HepG2 (cell line): ENCODE data around the gene ID3. TPM values are rescaled to one million over a fixed set of nuclear protein-coding genes. Genes with fewer than 3 reads are reported as not detected.

Source experiments
- ATAC-seq: fragments of 200-7000 bp; cut with Tn5 transposase; 3 replicates; pipeline ENCODE4 v1.9.1; 2020; ENCODE audit warnings: mild to moderate bottlenecking, moderate library complexity
- BruUV-seq: library from RNA; stranded (reverse); fragments of 400-500 nt; replicated peaks from 2 replicates; lab custom pipeline; 2021; lab: Mats Ljungman, UMichigan
- CTCF ChIA-PET: fragments of 300-600 bp; formaldehyde crosslinking; extraction: SDS; loops from one replicate; lab custom pipeline; 2021; ENCODE audit warnings: low total read pairs, inconsistent platforms, low intra/inter-chr PET ratio; lab: Yijun Ruan, JAX
- POLR2A ChIA-PET: fragments of 350-600 bp; sonication (Branson Sonifier 250); formaldehyde crosslinking; loops from one replicate; lab custom pipeline; 2020; ENCODE audit warnings: antibody characterized with exemption, inconsistent platforms; lab: Yijun Ruan, JAX
- DNase-seq: peaks from one replicate; pipeline ENCODE4 v3.0.0-alpha.2; 2015; ENCODE audit warnings: low spot score
- FAIRE-seq: peaks from 3 replicates; lab custom pipeline; 2011; peaks lifted over from hg19 to GRCh38; lab: Jason Lieb, UNC
- H2AFZ ChIP-seq: one replicate; pipeline ENCODE4 v1.6.1; 2011; ENCODE audit warnings: low read length, inconsistent platforms
- H3K27ac ChIP-seq: fragments of 300-600 bp; 3 replicates; pipeline ENCODE4 v1.8.0; 2011; ENCODE audit warnings: mixed run types, mild to moderate bottlenecking, mixed read lengths, low read length, inconsistent platforms; ENCODE audit not compliant: insufficient read depth; ENCODE audit errors: extremely low read length
- H3K27me3 ChIP-seq, 2 experiments: fragments of 200-600 bp in 1 of 2; 2 replicates in 1 of 2; 3 replicates in 1 of 2; pipeline versions ENCODE4 v1.6.0 to v1.8.0; 2011; ENCODE audit warnings: low read length in 2 of 2, mild to moderate bottlenecking in 2 of 2, moderate library complexity in 2 of 2, inconsistent platforms in 1 of 2; ENCODE audit not compliant: insufficient read depth in 2 of 2, control insufficient read depth in 1 of 2
- H3K36me3 ChIP-seq, 2 experiments: fragments of 200-600 bp in 1 of 2; replicated peaks in 1 of 2; 2 replicates in 1 of 2; 3 replicates in 1 of 2; pipeline versions ENCODE4 v1.5.1 to v1.8.0; 2011; ENCODE audit warnings: low read length in 2 of 2, inconsistent platforms in 1 of 2; ENCODE audit not compliant: insufficient read depth in 2 of 2, control insufficient read depth in 1 of 2
- H3K4me1 ChIP-seq: 2 replicates; pipeline ENCODE4 v1.5.1; 2012; ENCODE audit warnings: low read length, inconsistent platforms; ENCODE audit not compliant: insufficient read depth
- H3K4me2 ChIP-seq: 2 replicates; pipeline ENCODE4 v1.6.0; 2011; ENCODE audit warnings: low read depth, low read length, inconsistent platforms
- H3K4me3 ChIP-seq, 3 experiments: fragments of 200-600 bp in 1 of 3; sonication (generic), shearing (Covaris generic) in 1 of 3; replicated peaks in 1 of 3; 2 replicates each; pipeline ENCODE4 v1.5.1; 2011 to 2016; ENCODE audit warnings: low read length in 3 of 3, inconsistent platforms in 2 of 3, low read depth in 2 of 3, mild to moderate bottlenecking in 2 of 3, control low read depth in 1 of 3, mixed read lengths in 1 of 3; ENCODE audit not compliant: insufficient read depth in 1 of 3
- H3K79me2 ChIP-seq: one replicate; pipeline ENCODE4 v1.6.1; 2011; ENCODE audit warnings: low read length, inconsistent platforms; ENCODE audit not compliant: insufficient read depth
- H3K9ac ChIP-seq: 2 replicates; pipeline ENCODE4 v1.6.0; 2011; ENCODE audit warnings: mild to moderate bottlenecking, low read depth, low read length, inconsistent platforms; ENCODE audit not compliant: insufficient read depth
- H3K9me3 ChIP-seq: 2 replicates; pipeline ENCODE4 v1.5.1; 2012; ENCODE audit warnings: mild to moderate bottlenecking, low read length
- H4K20me1 ChIP-seq: 2 replicates; pipeline ENCODE4 v1.6.0; 2011; ENCODE audit warnings: inconsistent platforms, mild to moderate bottlenecking, low read length, moderate library complexity; ENCODE audit not compliant: insufficient read depth
- CTCF ChIP-seq: sonication (generic); formaldehyde crosslinking; IDR thresholded peaks from 2 replicates; pipeline ENCODE4 v1.5.0; 2020; ENCODE audit warnings: mild to moderate bottlenecking, missing genetic modification reagents, moderate library complexity
- FOXP4 ChIP-seq: sonication (generic); formaldehyde crosslinking; IDR thresholded peaks from 2 replicates; pipeline ENCODE4 v1.4.0; 2020; ENCODE audit warnings: missing genetic modification reagents
- HNF4G ChIP-seq, 2 experiments: sonication (generic) in 1 of 2; formaldehyde crosslinking in 1 of 2; IDR thresholded peaks; 2 replicates each; pipeline versions ENCODE4 v1.4.0 to v1.6.1; 2011 to 2020; ENCODE audit warnings: borderline replicate concordance in 2 of 2, low read depth in 2 of 2, mild to moderate bottlenecking in 2 of 2, low read length in 1 of 2, missing genetic modification reagents in 1 of 2, moderate library complexity in 1 of 2
- HNRNPLL ChIP-seq: fragments of 200-400 bp; formaldehyde crosslinking; IDR thresholded peaks from 2 replicates; pipeline ENCODE4 v1.6.1; 2017; ENCODE audit warnings: mild to moderate bottlenecking, low read depth, low read length; ENCODE audit not compliant: poor library complexity, severe bottlenecking
- HOXA3 ChIP-seq: sonication (generic); formaldehyde crosslinking; IDR thresholded peaks from 2 replicates; pipeline ENCODE4 v1.5.0; 2020; ENCODE audit warnings: missing genetic modification reagents
- IKZF1 ChIP-seq: fragments of 450-650 bp; IDR thresholded peaks from 2 replicates; pipeline ENCODE4 v1.7.1; 2016
- KDM1A ChIP-seq: IDR thresholded peaks from 2 replicates; pipeline ENCODE4 v1.6.1; 2016; ENCODE audit warnings: missing compliant biosample characterization
- SMC3 ChIP-seq: IDR thresholded peaks from 2 replicates; pipeline ENCODE4 v1.6.1; 2011; ENCODE audit warnings: low read length, improper control_type of control experiment
- SNRNP70 ChIP-seq: fragments of 200-400 bp; formaldehyde crosslinking; IDR thresholded peaks from 2 replicates; pipeline ENCODE4 v1.6.1; 2017; ENCODE audit warnings: mild to moderate bottlenecking, low read depth, low read length, moderate library complexity
- ZC3H13 ChIP-seq: sonication (generic); formaldehyde crosslinking; IDR thresholded peaks from 2 replicates; pipeline ENCODE4 v1.8.1; 2023; ENCODE audit warnings: mild to moderate bottlenecking, missing genetic modification reagents, moderate library complexity
- ZMYM3 ChIP-seq: sonication (generic); formaldehyde crosslinking; IDR thresholded peaks from 2 replicates; pipeline ENCODE4 v1.5.1; 2020; ENCODE audit warnings: mild to moderate bottlenecking, missing genetic modification reagents
- ZNF101 ChIP-seq: sonication (generic); formaldehyde crosslinking; IDR thresholded peaks from 2 replicates; pipeline ENCODE4 v1.4.0; 2020; ENCODE audit warnings: mild to moderate bottlenecking, low read depth, missing genetic modification reagents, borderline replicate concordance
- ZNF451 ChIP-seq: sonication (generic); formaldehyde crosslinking; IDR thresholded peaks from 2 replicates; pipeline ENCODE4 v1.5.0; 2020; ENCODE audit warnings: mild to moderate bottlenecking, missing genetic modification reagents
- ZNF761 ChIP-seq: sonication (generic); formaldehyde crosslinking; conservative IDR thresholded peaks from 2 replicates; pipeline ENCODE4 v1.4.0; 2020; ENCODE audit warnings: mild to moderate bottlenecking, missing genetic modification reagents
- ZNF768 ChIP-seq: sonication (generic); formaldehyde crosslinking; IDR thresholded peaks from 2 replicates; pipeline ENCODE4 v1.4.0; 2020; ENCODE audit warnings: missing genetic modification reagents
- WGBS: methylation state at CpG from one replicate; pipeline ENCODE4 v1.1.6; 2017; ENCODE audit warnings: low lambda C conversion rate; 5-methylcytosine and 5-hydroxymethylcytosine counted together
- in situ Hi-C: cut with HindIII; loops from 2 replicates; pipeline ENCODE4 v1.10.0; 2017; ENCODE audit warnings: low pct_unique_long_range_greater_than_20kb; ENCODE audit not compliant: extremely low pct_ligation_motif_present
- intact Hi-C: fragments of 100-400 bp; cut with micrococcal nuclease; formaldehyde crosslinking; loops from one replicate; pipeline ENCODE4 v1.10.0; 2022; ENCODE audit not compliant: unreplicated experiment
- polyA plus RNA-seq, 8 experiments: library from polyadenylated mRNA; depleted of rRNA in 3 of 8; stranded (reverse) in 7 of 8; unstranded in 1 of 8; fragments of >200 nt; fragmentation: Illumina TruSeq in 4 of 8; extraction: Trizol in 4 of 8; gene quantifications; 2 replicates each; pipeline versions ENCODE4 v1.2.1 to v1.2.3, GENCODE V29; 2011 to 2016; ENCODE audit warnings: low read depth in 4 of 8, missing spikeins in 1 of 8, mixed read lengths in 1 of 8; ENCODE audit not compliant: insufficient read depth in 1 of 8
- total RNA-seq, 5 experiments: library from RNA; depleted of rRNA; stranded (reverse); fragments of >200 nt; fragmentation: Illumina TruSeq; extraction: Trizol; gene quantifications; 2 replicates each; pipeline ENCODE4 v1.2.3, GENCODE V29; 2016; ENCODE audit warnings: low read depth in 1 of 5
- TF ChIP-seq, protein P1 (sequence below): IDR thresholded peaks from 2 replicates; pipeline ENCODE4 v1.6.1; 2016; ENCODE audit warnings: low read depth, borderline replicate concordance
- TF ChIP-seq, protein P2 (sequence below): sonication (generic); formaldehyde crosslinking; IDR thresholded peaks from 2 replicates; pipeline ENCODE4 v1.5.0; 2020; ENCODE audit warnings: missing genetic modification reagents, mild to moderate bottlenecking, borderline replicate concordance

ID3 gene
- total and polyA plus RNA-seq, 2 of the 13 experiments (the other 11 are each of a cell fraction or from before 2014, with no cell fraction given): 64.8 to 115 TPM

GRCh38 chr1:23566304-23566703 is 7.0 kb upstream of the ID3 start:
- no peaks in the 10 kb centered on the region for H3K79me2 ChIP-seq
- H3K9me3 ChIP-seq: no peaks in the 10 kb centered on the region
- TF ChIP-seq ZNF101 (no peak), ZNF451 (CRISPR knock-in tag) (no peak), IKZF1 (no peak), HOXA3 (CRISPR knock-in tag) (no peak), CTCF (peak; percentile 29; the same call in 1 of the 2 replicates), FOXP4 (CRISPR knock-in tag) (no peak), HNRNPLL (no peak), ZNF761 (no peak), ZNF768 (CRISPR knock-in tag) (peak; percentile 96), HNF4G (IDR thresholded peaks at IDR 0.05; ENCODE audit: borderline replicate concordance, low read depth, low read length) (no peak), HNF4G (CRISPR knock-in tag; IDR thresholded peaks at IDR 0.05; ENCODE audit: borderline replicate concordance, low read depth) (no peak), ZMYM3 (CRISPR knock-in tag) (peak; percentile 42; the same call in 1 of the 2 replicates), SNRNP70 (no peak), KDM1A (CRISPR knock-in tag) (no peak), ZC3H13 (CRISPR knock-in tag) (no peak), SMC3 (no peak)
- TF ChIP-seq, protein P1, sequence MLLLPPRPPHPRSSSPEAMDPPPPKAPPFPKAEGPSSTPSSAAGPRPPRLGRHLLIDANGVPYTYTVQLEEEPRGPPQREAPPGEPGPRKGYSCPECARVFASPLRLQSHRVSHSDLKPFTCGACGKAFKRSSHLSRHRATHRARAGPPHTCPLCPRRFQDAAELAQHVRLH (CRISPR knock-in tag): no peak
- TF ChIP-seq, protein P2, sequence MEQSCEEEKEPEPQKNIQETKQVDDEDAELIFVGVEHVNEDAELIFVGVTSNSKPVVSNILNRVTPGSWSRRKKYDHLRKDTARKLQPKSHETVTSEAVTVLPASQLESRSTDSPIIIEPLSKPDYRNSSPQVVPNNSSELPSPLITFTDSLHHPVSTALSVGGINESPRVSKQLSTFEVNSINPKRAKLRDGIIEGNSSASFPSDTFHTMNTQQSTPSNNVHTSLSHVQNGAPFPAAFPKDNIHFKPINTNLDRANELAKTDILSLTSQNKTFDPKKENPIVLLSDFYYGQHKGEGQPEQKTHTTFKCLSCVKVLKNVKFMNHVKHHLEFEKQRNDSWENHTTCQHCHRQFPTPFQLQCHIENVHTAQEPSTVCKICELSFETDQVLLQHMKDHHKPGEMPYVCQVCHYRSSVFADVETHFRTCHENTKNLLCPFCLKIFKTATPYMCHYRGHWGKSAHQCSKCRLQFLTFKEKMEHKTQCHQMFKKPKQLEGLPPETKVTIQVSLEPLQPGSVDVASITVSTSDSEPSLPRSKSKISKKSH (CRISPR knock-in tag): no peak
- no peak overlapping the region for H2AFZ ChIP-seq
- DNase-seq (no peak), FAIRE-seq (peak; percentile 47), ATAC-seq (no peak)
- no peaks in the 10 kb centered on the region for H3K36me3 ChIP-seq
- CTCF ChIA-PET: interaction anchor here (1.8 kb wide), 1 partner anchor 22 kb away, joined by 10 read pairs; no protein-coding TSS in a partner anchor
- POLR2A ChIA-PET: interaction anchor here (1.1 to 2.5 kb wide), 3 partner anchors 9 to 25 kb away, joined by 3 to 8 read pairs (median 4); no protein-coding TSS in a partner anchor
- no peak overlapping the region for H3K27ac ChIP-seq
- H3K4me1 ChIP-seq: peaks cover 87% of the 10 kb centered on the region
- in situ Hi-C loops: no loop called here
- 83% methylated on average over 6 of the region's 6 CpGs for WGBS
- H3K9ac ChIP-seq: no peak overlapping the region
- no peak overlapping the region for H3K4me2 ChIP-seq
- no peak overlapping the region for H3K4me3 ChIP-seq
- no TSS peak for BruUV-seq
- H4K20me1 ChIP-seq: no peaks in the 10 kb centered on the region
- intact Hi-C loops: no loop called here
- H3K27me3 ChIP-seq: no peaks in the 10 kb centered on the region; a peak in 1 of 5 replicates
